DND-41 (cell line): Measurements from ENCODE around the gene NR5A2.

ENCODE experiments used
- ATAC-seq: fragments of 200-7000 bp; cut with Tn5 transposase; 3 replicates; pipeline ENCODE4 v1.9.1; 2021; ENCODE audit warnings: low read depth; ENCODE audit not compliant: insufficient read depth
- DNase-seq: peaks from one replicate; pipeline ENCODE4 v3.0.0-alpha.2; 2020
- H2AFZ ChIP-seq: 2 replicates; pipeline ENCODE4 v1.6.0; 2012; ENCODE audit warnings: low read depth, low read length
- H3K27ac ChIP-seq: 2 replicates; pipeline ENCODE4 v1.5.1; 2012; ENCODE audit warnings: low read length, inconsistent platforms
- H3K27me3 ChIP-seq: fragments of 200-600 bp; sonication (generic); 2 replicates; pipeline ENCODE4 v1.6.0; 2012; ENCODE audit warnings: low read length, mild to moderate bottlenecking, inconsistent platforms; ENCODE audit not compliant: insufficient read depth, poor library complexity
- H3K36me3 ChIP-seq: 2 replicates; pipeline ENCODE4 v1.5.1; 2012; ENCODE audit warnings: low read length, inconsistent platforms; ENCODE audit not compliant: insufficient read depth
- H3K4me1 ChIP-seq: 2 replicates; pipeline ENCODE4 v1.5.1; 2012; ENCODE audit warnings: mild to moderate bottlenecking, low read length; ENCODE audit not compliant: insufficient read depth
- H3K4me2 ChIP-seq: 2 replicates; pipeline ENCODE4 v1.6.0; 2012; ENCODE audit warnings: mild to moderate bottlenecking, moderate library complexity, low read length, inconsistent platforms; ENCODE audit not compliant: insufficient read depth
- H3K4me3 ChIP-seq, 2 experiments: fragments of 200-600 bp in 1 of 2; shearing (Covaris generic) in 1 of 2; 2 replicates each; pipeline ENCODE4 v1.5.1; 2012 to 2016; ENCODE audit warnings: inconsistent platforms in 2 of 2, low read length in 2 of 2, mild to moderate bottlenecking in 2 of 2, low read depth in 1 of 2, moderate library complexity in 1 of 2
- H3K79me2 ChIP-seq: 2 replicates; pipeline ENCODE4 v1.6.0; 2012; ENCODE audit warnings: low read length, inconsistent platforms; ENCODE audit not compliant: insufficient read depth
- H3K9ac ChIP-seq: 2 replicates; pipeline ENCODE4 v1.6.0; 2012; ENCODE audit warnings: low read depth, mild to moderate bottlenecking, inconsistent platforms, low read length, moderate library complexity
- H3K9me3 ChIP-seq: 2 replicates; pipeline ENCODE4 v1.5.1; 2012; ENCODE audit warnings: low read length, moderate library complexity, mild to moderate bottlenecking, inconsistent platforms; ENCODE audit not compliant: insufficient read depth, severe bottlenecking
- H4K20me1 ChIP-seq: 2 replicates; pipeline ENCODE4 v1.6.0; 2012; ENCODE audit warnings: low read length; ENCODE audit not compliant: insufficient read depth
- CTCF ChIP-seq: IDR thresholded peaks from 2 replicates; pipeline ENCODE4 v1.5.1; 2012; ENCODE audit warnings: borderline replicate concordance, low read length, moderate library complexity, mild to moderate bottlenecking; ENCODE audit not compliant: poor library complexity, severe bottlenecking; ENCODE audit errors: extremely low read depth
- EZH2 ChIP-seq: IDR thresholded peaks from 3 replicates; pipeline ENCODE4 v1.6.1; 2012; ENCODE audit warnings: borderline replicate concordance, low read depth, mild to moderate bottlenecking, moderate library complexity, low read length, inconsistent platforms; ENCODE audit not compliant: severe bottlenecking

NR5A2 gene

GRCh38 chr1:200176798-200177197 lies 149.3 kb downstream of the NR5A2 start:
- no peak overlapping the region for H3K9ac ChIP-seq
- H3K4me2 ChIP-seq, result no peak overlapping the region
- ATAC-seq (no peak), DNase-seq (no peak)
- TF ChIP-seq EZH2 (no peak), CTCF (no peak)
- no peaks in the 10 kb centered on the region for H4K20me1 ChIP-seq
- H3K4me3 ChIP-seq, result no peak overlapping the region
- no peaks in the 10 kb centered on the region for H3K4me1 ChIP-seq
- H3K79me2 ChIP-seq, result no peaks in the 10 kb centered on the region
- no peaks in the 10 kb centered on the region for H3K9me3 ChIP-seq
- H3K27me3 ChIP-seq, result no peaks in the 10 kb centered on the region
- no peak overlapping the region for H3K27ac ChIP-seq
- no peak overlapping the region for H2AFZ ChIP-seq
- H3K36me3 ChIP-seq, result no peaks in the 10 kb centered on the region

GRCh38 chr1:200178340-200178739 lies 150.8 kb downstream of the NR5A2 start:
- H2AFZ ChIP-seq, result no peak overlapping the region
- H3K9me3 ChIP-seq, result no peaks in the 10 kb centered on the region
- H4K20me1 ChIP-seq, result no peaks in the 10 kb centered on the region
- H3K4me1 ChIP-seq, result no peaks in the 10 kb centered on the region
- no peak overlapping the region for H3K4me3 ChIP-seq
- H3K4me2 ChIP-seq, result no peak overlapping the region
- no peaks in the 10 kb centered on the region for H3K36me3 ChIP-seq
- H3K79me2 ChIP-seq, result no peaks in the 10 kb centered on the region
- no peaks in the 10 kb centered on the region for H3K27me3 ChIP-seq
- no peak overlapping the region for H3K9ac ChIP-seq
- TF ChIP-seq EZH2 (no peak), CTCF (no peak)
- H3K27ac ChIP-seq, result no peak overlapping the region
- ATAC-seq, result no peak
- no peak for DNase-seq

- no peak for ATAC-seq
- H3K27me3 ChIP-seq, result no peaks in the 10 kb centered on the region
- no peaks in the 10 kb centered on the region for H3K79me2 ChIP-seq
- TF ChIP-seq CTCF (no peak), EZH2 (no peak)
- H3K36me3 ChIP-seq, result no peaks in the 10 kb centered on the region
- no peak overlapping the region for H3K4me3 ChIP-seq
- no peaks in the 10 kb centered on the region for H3K4me1 ChIP-seq
- no peak overlapping the region for H2AFZ ChIP-seq
- no peak overlapping the region for H3K27ac ChIP-seq
- no peak overlapping the region for H3K9ac ChIP-seq
- H3K9me3 ChIP-seq, result no peaks in the 10 kb centered on the region
- H4K20me1 ChIP-seq, result no peaks in the 10 kb centered on the region
- no peak for DNase-seq
- H3K4me2 ChIP-seq, result no peak overlapping the region
Measured at GRCh38 chr1:200179126-200179780, 151.7 kb downstream of the NR5A2 start.
